NB4 (cell line): ENCODE measurements around the gene FICD.

ENCODE experiments used
- DNase-seq: peaks from one replicate; pipeline ENCODE4 v3.0.0; 2010; ENCODE audit warnings: low read depth
- H3K4me3 ChIP-seq: one replicate; pipeline ENCODE4 v1.5.1; 2011; ENCODE audit warnings: mild to moderate bottlenecking, low read depth, low read length, moderate library complexity
- MYC ChIP-seq: IDR thresholded peaks from 2 replicates; pipeline ENCODE4 v1.6.1; 2011; ENCODE audit warnings: low read depth, low read length
- POLR2A ChIP-seq: IDR thresholded peaks from 2 replicates; pipeline ENCODE4 v1.6.1; 2011; ENCODE audit warnings: mild to moderate bottlenecking; ENCODE audit not compliant: insufficient read length; ENCODE audit errors: extremely low read depth
- TF ChIP-seq, protein P1 (sequence below): IDR thresholded peaks from one replicate; pipeline ENCODE4 v1.5.1; 2012; ENCODE audit warnings: low read depth, low read length
- TF ChIP-seq, protein P2 (sequence below): IDR thresholded peaks from 2 replicates; pipeline ENCODE4 v1.6.1; 2011; ENCODE audit warnings: low read depth, low read length

Gene FICD

DNA sequence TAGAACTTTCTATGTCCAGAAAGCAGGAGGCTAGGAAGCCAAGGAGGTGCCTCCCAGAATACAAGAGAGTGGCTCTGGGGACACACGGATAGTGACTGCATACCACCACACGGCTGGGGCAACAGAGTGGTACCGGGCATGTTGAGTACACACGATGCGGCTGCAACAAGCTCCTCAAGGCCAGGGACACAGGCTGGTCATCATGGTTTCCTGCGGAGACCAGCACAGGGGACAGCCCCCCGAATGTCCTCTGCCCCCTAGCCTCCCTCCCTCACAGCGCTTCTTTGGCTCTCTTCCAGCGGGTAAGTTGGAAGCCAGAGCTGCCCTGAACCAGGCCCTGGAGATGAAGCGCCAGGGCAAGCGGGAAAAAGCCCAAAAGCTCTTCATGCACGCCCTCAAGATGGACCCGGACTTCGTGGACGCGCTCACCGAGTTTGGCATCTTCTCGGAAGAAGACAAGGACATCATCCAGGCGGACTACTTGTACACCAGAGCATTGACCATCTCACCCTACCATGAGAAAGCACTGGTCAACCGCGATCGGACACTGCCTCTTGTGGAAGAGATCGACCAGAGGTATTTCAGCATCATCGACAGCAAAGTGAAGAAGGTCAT is 3.1 kb downstream of the FICD start:
- no peak overlapping the region for H3K4me3 ChIP-seq
- DNase-seq = no peak
- TF ChIP-seq, protein P1, sequence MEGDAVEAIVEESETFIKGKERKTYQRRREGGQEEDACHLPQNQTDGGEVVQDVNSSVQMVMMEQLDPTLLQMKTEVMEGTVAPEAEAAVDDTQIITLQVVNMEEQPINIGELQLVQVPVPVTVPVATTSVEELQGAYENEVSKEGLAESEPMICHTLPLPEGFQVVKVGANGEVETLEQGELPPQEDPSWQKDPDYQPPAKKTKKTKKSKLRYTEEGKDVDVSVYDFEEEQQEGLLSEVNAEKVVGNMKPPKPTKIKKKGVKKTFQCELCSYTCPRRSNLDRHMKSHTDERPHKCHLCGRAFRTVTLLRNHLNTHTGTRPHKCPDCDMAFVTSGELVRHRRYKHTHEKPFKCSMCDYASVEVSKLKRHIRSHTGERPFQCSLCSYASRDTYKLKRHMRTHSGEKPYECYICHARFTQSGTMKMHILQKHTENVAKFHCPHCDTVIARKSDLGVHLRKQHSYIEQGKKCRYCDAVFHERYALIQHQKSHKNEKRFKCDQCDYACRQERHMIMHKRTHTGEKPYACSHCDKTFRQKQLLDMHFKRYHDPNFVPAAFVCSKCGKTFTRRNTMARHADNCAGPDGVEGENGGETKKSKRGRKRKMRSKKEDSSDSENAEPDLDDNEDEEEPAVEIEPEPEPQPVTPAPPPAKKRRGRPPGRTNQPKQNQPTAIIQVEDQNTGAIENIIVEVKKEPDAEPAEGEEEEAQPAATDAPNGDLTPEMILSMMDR = no peak
- TF ChIP-seq POLR2A (no peak), MYC (no peak)
- TF ChIP-seq, protein P2, sequence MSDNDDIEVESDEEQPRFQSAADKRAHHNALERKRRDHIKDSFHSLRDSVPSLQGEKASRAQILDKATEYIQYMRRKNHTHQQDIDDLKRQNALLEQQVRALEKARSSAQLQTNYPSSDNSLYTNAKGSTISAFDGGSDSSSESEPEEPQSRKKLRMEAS = no peak

DNA sequence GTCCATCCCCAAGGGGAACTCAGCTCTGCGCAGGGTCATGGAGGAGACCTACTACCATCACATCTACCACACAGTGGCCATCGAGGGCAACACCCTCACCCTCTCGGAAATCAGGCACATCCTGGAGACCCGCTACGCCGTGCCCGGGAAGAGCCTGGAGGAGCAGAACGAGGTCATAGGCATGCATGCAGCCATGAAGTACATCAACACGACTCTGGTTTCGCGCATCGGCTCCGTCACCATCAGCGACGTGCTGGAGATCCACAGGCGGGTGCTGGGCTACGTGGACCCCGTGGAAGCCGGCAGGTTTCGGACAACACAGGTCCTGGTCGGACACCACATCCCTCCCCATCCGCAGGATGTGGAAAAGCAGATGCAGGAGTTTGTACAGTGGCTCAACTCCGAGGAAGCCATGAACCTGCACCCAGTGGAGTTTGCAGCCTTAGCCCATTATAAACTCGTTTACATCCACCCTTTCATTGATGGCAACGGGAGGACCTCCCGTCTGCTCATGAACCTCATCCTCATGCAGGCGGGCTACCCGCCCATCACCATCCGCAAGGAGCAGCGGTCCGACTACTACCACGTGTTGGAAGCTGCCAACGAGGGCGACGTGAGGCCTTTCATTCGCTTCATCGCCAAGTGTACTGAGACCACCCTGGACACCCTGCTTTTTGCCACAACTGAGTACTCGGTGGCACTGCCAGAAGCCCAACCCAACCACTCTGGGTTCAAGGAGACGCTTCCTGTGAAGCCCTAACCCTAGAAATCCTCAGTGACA is 3.8 kb downstream of the FICD start:
- TF ChIP-seq, protein P2 = no peak
- TF ChIP-seq POLR2A (no peak), MYC (no peak)
- TF ChIP-seq, protein P1 = no peak
- no peak for DNase-seq
- H3K4me3 ChIP-seq = no peak overlapping the region

DNA sequence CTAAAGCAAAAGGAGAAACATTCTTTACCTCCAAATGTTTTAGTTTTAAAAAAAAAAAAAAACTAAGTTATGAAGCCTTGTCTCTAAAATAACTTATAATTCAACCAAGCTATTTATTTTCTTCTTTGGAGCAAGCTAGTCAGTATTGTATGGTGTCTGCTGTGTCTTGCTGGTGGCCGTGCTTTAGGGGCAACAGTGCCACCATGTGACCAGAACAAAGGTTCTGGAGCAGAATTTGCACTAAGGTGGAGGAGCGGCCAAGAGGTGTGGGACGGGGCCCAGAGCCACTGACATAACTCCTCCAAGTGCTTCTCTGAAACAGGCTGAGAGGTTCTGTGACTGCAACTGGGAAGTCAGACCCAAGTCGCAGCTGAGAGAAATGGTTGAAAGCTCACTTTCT is 4.5 kb downstream of the FICD start:
- TF ChIP-seq MYC (no peak), POLR2A (no peak)
- TF ChIP-seq, protein P1 = peak; percentile 27
- TF ChIP-seq, protein P2 = peak; percentile 25; the same call in 1 of the 2 replicates
- H3K4me3 ChIP-seq = no peak overlapping the region
- DNase-seq = peak; percentile 48

GRCh38 chr12:108523365-108523764 is 8.3 kb downstream of the FICD start:
- DNase-seq = no peak
- TF ChIP-seq, protein P2 = no peak
- TF ChIP-seq, protein P1 = no peak
- TF ChIP-seq POLR2A (no peak), MYC (no peak)
- H3K4me3 ChIP-seq = no peak overlapping the region

- TF ChIP-seq, protein P2 = no peak
- TF ChIP-seq, protein P1 = no peak
- no peak for TF ChIP-seq MYC
- no peak for TF ChIP-seq POLR2A
- no peak for DNase-seq
- no peak overlapping the region for H3K4me3 ChIP-seq
Observed at GRCh38 chr12:108525681-108526080, 10.6 kb downstream of the FICD start.
